Esophagus squamous epithelium (tissue), 4 donors: ENCODE measurements around the gene ARHGAP45.

Source experiments
- POLR2A ChIP-seq, 4 donors: fragments of 450-650 bp; IDR thresholded peaks; one replicate each; pipeline ENCODE4 v1.6.1; 2017; ENCODE audit warnings: antibody characterized with exemption in 4 of 4, mild to moderate bottlenecking in 4 of 4, moderate library complexity in 3 of 4
- TF ChIP-seq, protein P1 (sequence below), 6 experiments: fragments of 450-650 bp in 4 of 6; fragments of 200-600 bp in 2 of 6; sonication (generic) in 2 of 6; IDR thresholded peaks; one replicate each; pipeline ENCODE4 v1.5.1; 2016 to 2019; ENCODE audit warnings: antibody characterized with exemption in 6 of 6, mild to moderate bottlenecking in 4 of 6, moderate library complexity in 4 of 6

GRCh38 chr19:1019616-1019961 lies 47.4 kb upstream of the ARHGAP45 start:
- TF ChIP-seq, protein P1, sequence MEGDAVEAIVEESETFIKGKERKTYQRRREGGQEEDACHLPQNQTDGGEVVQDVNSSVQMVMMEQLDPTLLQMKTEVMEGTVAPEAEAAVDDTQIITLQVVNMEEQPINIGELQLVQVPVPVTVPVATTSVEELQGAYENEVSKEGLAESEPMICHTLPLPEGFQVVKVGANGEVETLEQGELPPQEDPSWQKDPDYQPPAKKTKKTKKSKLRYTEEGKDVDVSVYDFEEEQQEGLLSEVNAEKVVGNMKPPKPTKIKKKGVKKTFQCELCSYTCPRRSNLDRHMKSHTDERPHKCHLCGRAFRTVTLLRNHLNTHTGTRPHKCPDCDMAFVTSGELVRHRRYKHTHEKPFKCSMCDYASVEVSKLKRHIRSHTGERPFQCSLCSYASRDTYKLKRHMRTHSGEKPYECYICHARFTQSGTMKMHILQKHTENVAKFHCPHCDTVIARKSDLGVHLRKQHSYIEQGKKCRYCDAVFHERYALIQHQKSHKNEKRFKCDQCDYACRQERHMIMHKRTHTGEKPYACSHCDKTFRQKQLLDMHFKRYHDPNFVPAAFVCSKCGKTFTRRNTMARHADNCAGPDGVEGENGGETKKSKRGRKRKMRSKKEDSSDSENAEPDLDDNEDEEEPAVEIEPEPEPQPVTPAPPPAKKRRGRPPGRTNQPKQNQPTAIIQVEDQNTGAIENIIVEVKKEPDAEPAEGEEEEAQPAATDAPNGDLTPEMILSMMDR (IDR thresholded peaks at IDR 0.05): no peak
- no peak for TF ChIP-seq POLR2A (IDR thresholded peaks at IDR 0.05)
